ENCODE measurements around the gene SV2B. TPM values are rescaled to one million over a fixed set of nuclear protein-coding genes. Genes with fewer than 3 reads are reported as not detected.

Gene SV2B
- total and polyA plus RNA-seq, 2 donors (not counting 1 experiment from before 2014, with no cell fraction given) = under 0.01 TPM; not detected in 1

- H3K4me1 ChIP-seq (ENCODE audit: control insufficient read depth, extremely low read depth, insufficient read depth, low read length) = no peaks in the 10 kb centered on the region
- H3K79me2 ChIP-seq (ENCODE audit: control insufficient read depth, insufficient read depth, low read length) = no peaks in the 10 kb centered on the region
- no peaks in the 10 kb centered on the region for H3K9me3 ChIP-seq (ENCODE audit: control insufficient read depth, insufficient read depth, low read depth, low read length)
- H3K36me3 ChIP-seq (ENCODE audit: control insufficient read depth, insufficient read depth, low read length) = no peaks in the 10 kb centered on the region
- H4K20me1 ChIP-seq (ENCODE audit: control insufficient read depth, extremely low read depth, insufficient read depth, low read length) = no peaks in the 10 kb centered on the region
- DNase-seq (ENCODE audit: low read depth in 2 of 2) = no peak
- no peak overlapping the region for H3K4me3 ChIP-seq (replicated peaks in 1 of 4; ENCODE audit: control extremely low read depth in 1 of 4, insufficient read depth in 1 of 4, low read depth in 3 of 4, low read length in 4 of 4)
- H3K27ac ChIP-seq (ENCODE audit: insufficient read depth, low read length) = no peak overlapping the region
- no peak overlapping the region for H2AFZ ChIP-seq (ENCODE audit: low read length)
- no peak for TF ChIP-seq EZH2 (IDR thresholded peaks at IDR 0.05; ENCODE audit: low read length, missing control alignments)
- TF ChIP-seq CTCF (conservative IDR thresholded peaks at IDR 0.05 in 1 of 2, IDR thresholded peaks at IDR 0.05 in 1 of 2; ENCODE audit: low read depth in 1 of 2, low read length in 2 of 2) = no peak
- H3K27me3 ChIP-seq (ENCODE audit: control insufficient read depth, insufficient read depth, low read length) = no peaks in the 10 kb centered on the region
- H3K4me2 ChIP-seq (ENCODE audit: extremely low read depth, insufficient read depth, low read length) = no peak overlapping the region
- no peak overlapping the region for H3K9ac ChIP-seq (ENCODE audit: insufficient read depth, low read length)
Measured at GRCh38 chr15:91209726-91210125, 109.7 kb downstream of the SV2B start.

GRCh38 chr15:91214675-91215590 is 114.9 kb downstream of the SV2B start:
- H4K20me1 ChIP-seq (ENCODE audit: control insufficient read depth, extremely low read depth, insufficient read depth, low read length) = no peaks in the 10 kb centered on the region
- DNase-seq (ENCODE audit: low read depth in 2 of 2) = no peak
- no peak overlapping the region for H3K4me2 ChIP-seq (ENCODE audit: extremely low read depth, insufficient read depth, low read length)
- no peaks in the 10 kb centered on the region for H3K4me1 ChIP-seq (ENCODE audit: control insufficient read depth, extremely low read depth, insufficient read depth, low read length)
- H3K27ac ChIP-seq (ENCODE audit: insufficient read depth, low read length) = no peak overlapping the region
- no peaks in the 10 kb centered on the region for H3K79me2 ChIP-seq (ENCODE audit: control insufficient read depth, insufficient read depth, low read length)
- H3K27me3 ChIP-seq (ENCODE audit: control insufficient read depth, insufficient read depth, low read length) = no peaks in the 10 kb centered on the region
- no peak overlapping the region for H2AFZ ChIP-seq (ENCODE audit: low read length)
- H3K9me3 ChIP-seq (ENCODE audit: control insufficient read depth, insufficient read depth, low read depth, low read length) = no peaks in the 10 kb centered on the region
- H3K9ac ChIP-seq (ENCODE audit: insufficient read depth, low read length) = no peak overlapping the region
- no peaks in the 10 kb centered on the region for H3K36me3 ChIP-seq (ENCODE audit: control insufficient read depth, insufficient read depth, low read length)
- H3K4me3 ChIP-seq (replicated peaks in 1 of 4; ENCODE audit: control extremely low read depth in 1 of 4, insufficient read depth in 1 of 4, low read depth in 3 of 4, low read length in 4 of 4) = no peak overlapping the region
- TF ChIP-seq EZH2 (IDR thresholded peaks at IDR 0.05; ENCODE audit: low read length, missing control alignments) (no peak), CTCF (conservative IDR thresholded peaks at IDR 0.05 in 1 of 2, IDR thresholded peaks at IDR 0.05 in 1 of 2; ENCODE audit: low read depth in 1 of 2, low read length in 2 of 2) (no peak)

- Histone ChIP-seq H3K79me2 (ENCODE audit: control insufficient read depth, insufficient read depth, low read length) (no peaks in the 10 kb centered on the region), H2AFZ (ENCODE audit: low read length) (no peak overlapping the region), H3K27ac (ENCODE audit: insufficient read depth, low read length) (no peak overlapping the region), H3K9ac (ENCODE audit: insufficient read depth, low read length) (no peak overlapping the region), H3K9me3 (ENCODE audit: control insufficient read depth, insufficient read depth, low read depth, low read length) (no peaks in the 10 kb centered on the region), H3K27me3 (ENCODE audit: control insufficient read depth, insufficient read depth, low read length) (no peaks in the 10 kb centered on the region), H3K4me1 (ENCODE audit: control insufficient read depth, extremely low read depth, insufficient read depth, low read length) (no peaks in the 10 kb centered on the region), H3K36me3 (ENCODE audit: control insufficient read depth, insufficient read depth, low read length) (no peaks in the 10 kb centered on the region), H4K20me1 (ENCODE audit: control insufficient read depth, extremely low read depth, insufficient read depth, low read length) (no peaks in the 10 kb centered on the region), H3K4me3 (replicated peaks in 1 of 4; ENCODE audit: control extremely low read depth in 1 of 4, insufficient read depth in 1 of 4, low read depth in 3 of 4, low read length in 4 of 4) (no peak overlapping the region), H3K4me2 (ENCODE audit: extremely low read depth, insufficient read depth, low read length) (no peak overlapping the region)
- no peak for DNase-seq (ENCODE audit: low read depth in 2 of 2)
- TF ChIP-seq CTCF (conservative IDR thresholded peaks at IDR 0.05 in 1 of 2, IDR thresholded peaks at IDR 0.05 in 1 of 2; ENCODE audit: low read depth in 1 of 2, low read length in 2 of 2) (no peak), EZH2 (IDR thresholded peaks at IDR 0.05; ENCODE audit: low read length, missing control alignments) (no peak)
Measured at GRCh38 chr15:91216000-91216399, 115.9 kb downstream of the SV2B start.
